ENCODE results near the gene CELSR1. TPM values are rescaled to one million over a fixed set of nuclear protein-coding genes. Genes with fewer than 3 reads are reported as not detected.

The CELSR1 gene
- total and polyA plus RNA-seq, 2 donors (not counting 1 experiment from before 2014, with no cell fraction given), result 30.2 to 34.8 TPM

GRCh38 chr22:46372686-46373085, 164.7 kb downstream of the CELSR1 start:
- Histone ChIP-seq H3K79me2 (ENCODE audit: control insufficient read depth, insufficient read depth, low read length) (no peaks in the 10 kb centered on the region), H3K36me3 (replicated peaks in 1 of 2; ENCODE audit: control extremely low read depth in 1 of 2, control insufficient read depth in 1 of 2, extremely low read depth in 1 of 2, insufficient read depth in 2 of 2, low read length in 1 of 2) (peaks cover 6 to 48% of the 10 kb centered on the region in 2 experiments), H3K4me2 (replicated peaks; ENCODE audit: low read depth, low read length, poor library complexity, severe bottlenecking) (no peak overlapping the region), H4K20me1 (ENCODE audit: control insufficient read depth, insufficient read depth, low read length, poor library complexity, severe bottlenecking) (no peaks in the 10 kb centered on the region), H3K27ac (ENCODE audit: low read length in 2 of 2) (no peak overlapping the region), H3K9me3 (ENCODE audit: control extremely low read depth in 1 of 3, control insufficient read depth in 2 of 3, insufficient read depth in 1 of 3, low read length in 2 of 3) (peaks cover 0 to 30% (median 14%) of the 10 kb centered on the region in 3 donors), H3K9ac (ENCODE audit: low read length) (no peak overlapping the region), H3K27me3 (replicated peaks in 1 of 4; ENCODE audit: control extremely low read depth in 1 of 4, control insufficient read depth in 3 of 4, insufficient read depth in 4 of 4, low read length in 3 of 4) (peaks cover 0 to 6% (median 0%) of the 10 kb centered on the region in 4 experiments), H2AFZ (ENCODE audit: insufficient read depth, low read depth, low read length, poor library complexity, severe bottlenecking) (no peak overlapping the region), H3K4me3 (ENCODE audit: control extremely low read depth in 1 of 5, extremely low read depth in 1 of 5, insufficient read depth in 1 of 5, low read depth in 2 of 5, low read length in 4 of 5) (no peak overlapping the region), H3K4me1 (ENCODE audit: control insufficient read depth in 2 of 2, insufficient read depth in 2 of 2, low read length in 2 of 2) (peaks cover 9 to 45% of the 10 kb centered on the region in 2 donors)
- CTCF ChIA-PET, result interaction anchor here (1.2 kb wide), 1 partner anchor 16 kb away, joined by 4 read pairs; no protein-coding TSS in a partner anchor
- POLR2A ChIA-PET, result no interaction called here
- WGBS (ENCODE audit: insufficient coverage), result 91% methylated on average over 18 of the region's 18 CpGs
- Mint-ChIP-seq H3K27ac (no peak overlapping the region), H3K4me3 (no peak overlapping the region), H3K27me3 (no peaks in the 10 kb centered on the region), H3K4me1 (peaks cover 11% of the 10 kb centered on the region), H3K9me3 (ENCODE audit: insufficient read depth) (peaks cover 2% of the 10 kb centered on the region)
- intact Hi-C loops (cut with micrococcal nuclease), result no loop called here
- DNase-seq (no peak), ATAC-seq (ENCODE audit: low read depth) (no peak)
- no peak for TF ChIP-seq CTCF (IDR thresholded peaks at IDR 0.05)
- no peak for TF ChIP-seq EZH2 (IDR thresholded peaks at IDR 0.05; ENCODE audit: borderline replicate concordance, insufficient read depth, low read depth, low read length, poor library complexity, severe bottlenecking)

GRCh38 chr22:46371623-46372226, 165.7 kb downstream of the CELSR1 start:
- ATAC-seq (ENCODE audit: low read depth) (no peak), DNase-seq (no peak)
- Mint-ChIP-seq H3K27me3 (no peaks in the 10 kb centered on the region), H3K4me3 (no peak overlapping the region), H3K4me1 (peaks cover 16% of the 10 kb centered on the region), H3K9me3 (ENCODE audit: insufficient read depth) (peaks cover 2% of the 10 kb centered on the region), H3K27ac (no peak overlapping the region)
- ChIA-PET CTCF (interaction anchor here (5.5 kb wide), 1 partner anchor 171 kb away, joined by 142 read pairs; no protein-coding TSS in a partner anchor), POLR2A (no interaction called here)
- Histone ChIP-seq H2AFZ (ENCODE audit: insufficient read depth, low read depth, low read length, poor library complexity, severe bottlenecking) (no peak overlapping the region), H3K79me2 (ENCODE audit: control insufficient read depth, insufficient read depth, low read length) (no peaks in the 10 kb centered on the region), H3K4me3 (ENCODE audit: control extremely low read depth in 1 of 5, extremely low read depth in 1 of 5, insufficient read depth in 1 of 5, low read depth in 2 of 5, low read length in 4 of 5) (no peak overlapping the region), H3K9ac (ENCODE audit: low read length) (no peak overlapping the region), H3K9me3 (ENCODE audit: control extremely low read depth in 1 of 3, control insufficient read depth in 2 of 3, insufficient read depth in 1 of 3, low read length in 2 of 3) (peaks cover 0 to 21% (median 11%) of the 10 kb centered on the region in 3 donors), H3K4me1 (ENCODE audit: control insufficient read depth in 2 of 2, insufficient read depth in 2 of 2, low read length in 2 of 2) (peaks cover 14 to 54% of the 10 kb centered on the region in 2 donors), H3K27me3 (replicated peaks in 1 of 4; ENCODE audit: control extremely low read depth in 1 of 4, control insufficient read depth in 3 of 4, insufficient read depth in 4 of 4, low read length in 3 of 4) (peaks cover 0 to 6% (median 0%) of the 10 kb centered on the region in 4 experiments), H3K4me2 (replicated peaks; ENCODE audit: low read depth, low read length, poor library complexity, severe bottlenecking) (no peak overlapping the region), H4K20me1 (ENCODE audit: control insufficient read depth, insufficient read depth, low read length, poor library complexity, severe bottlenecking) (peaks cover 9% of the 10 kb centered on the region), H3K27ac (ENCODE audit: low read length in 2 of 2) (no peak overlapping the region), H3K36me3 (replicated peaks in 1 of 2; ENCODE audit: control extremely low read depth in 1 of 2, control insufficient read depth in 1 of 2, extremely low read depth in 1 of 2, insufficient read depth in 2 of 2, low read length in 1 of 2) (peaks cover 6 to 38% of the 10 kb centered on the region in 2 experiments)
- TF ChIP-seq CTCF (IDR thresholded peaks at IDR 0.05) (no peak), EZH2 (IDR thresholded peaks at IDR 0.05; ENCODE audit: borderline replicate concordance, insufficient read depth, low read depth, low read length, poor library complexity, severe bottlenecking) (no peak)
- WGBS (ENCODE audit: insufficient coverage), result 86% methylated on average over 2 of the region's 2 CpGs
- intact Hi-C loops (cut with micrococcal nuclease), result no loop called here
